GM19351 (cell line): ENCODE data around the gene CBX7.

ENCODE experiments used
- ATAC-seq: cut with Tn5 transposase; IDR thresholded peaks from one replicate; pipeline ENCODE4 v1.9.1; 2021; ENCODE audit warnings: mild to moderate bottlenecking, moderate library complexity; ENCODE audit not compliant: unreplicated experiment

CBX7 gene

DNA sequence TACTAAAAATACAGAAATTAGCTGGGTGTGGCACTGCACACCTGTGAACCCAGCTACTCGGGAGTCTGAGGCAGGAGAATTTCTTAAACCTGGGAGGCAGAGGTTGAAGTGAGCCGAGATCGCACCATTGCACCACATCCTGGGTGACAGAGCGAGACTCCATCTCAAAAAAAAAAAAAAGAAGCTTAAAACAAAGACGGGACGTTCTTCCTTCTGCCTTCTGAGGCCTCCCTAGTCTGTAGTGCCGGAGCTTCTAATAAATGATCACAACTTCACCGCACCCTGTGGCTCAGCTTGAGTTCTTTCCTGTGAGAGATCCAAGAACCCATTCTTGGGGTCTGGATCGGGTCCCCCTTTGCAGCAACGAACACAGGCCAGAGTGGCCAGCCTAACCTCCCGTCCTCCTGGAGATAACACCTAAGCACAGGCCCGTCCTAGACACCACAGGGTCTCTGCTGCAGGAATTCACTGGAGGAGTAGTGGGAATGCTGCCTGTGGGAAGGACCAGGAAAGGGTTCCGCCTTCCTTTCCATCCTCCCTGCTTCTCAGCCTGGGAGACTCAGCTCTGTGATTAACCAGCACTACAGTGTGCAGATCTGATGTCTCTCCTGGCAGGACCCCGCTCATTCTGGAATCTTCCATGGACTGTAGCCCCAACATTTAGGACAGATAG, 57.6 kb downstream of the CBX7 start:
- no peak for ATAC-seq

DNA sequence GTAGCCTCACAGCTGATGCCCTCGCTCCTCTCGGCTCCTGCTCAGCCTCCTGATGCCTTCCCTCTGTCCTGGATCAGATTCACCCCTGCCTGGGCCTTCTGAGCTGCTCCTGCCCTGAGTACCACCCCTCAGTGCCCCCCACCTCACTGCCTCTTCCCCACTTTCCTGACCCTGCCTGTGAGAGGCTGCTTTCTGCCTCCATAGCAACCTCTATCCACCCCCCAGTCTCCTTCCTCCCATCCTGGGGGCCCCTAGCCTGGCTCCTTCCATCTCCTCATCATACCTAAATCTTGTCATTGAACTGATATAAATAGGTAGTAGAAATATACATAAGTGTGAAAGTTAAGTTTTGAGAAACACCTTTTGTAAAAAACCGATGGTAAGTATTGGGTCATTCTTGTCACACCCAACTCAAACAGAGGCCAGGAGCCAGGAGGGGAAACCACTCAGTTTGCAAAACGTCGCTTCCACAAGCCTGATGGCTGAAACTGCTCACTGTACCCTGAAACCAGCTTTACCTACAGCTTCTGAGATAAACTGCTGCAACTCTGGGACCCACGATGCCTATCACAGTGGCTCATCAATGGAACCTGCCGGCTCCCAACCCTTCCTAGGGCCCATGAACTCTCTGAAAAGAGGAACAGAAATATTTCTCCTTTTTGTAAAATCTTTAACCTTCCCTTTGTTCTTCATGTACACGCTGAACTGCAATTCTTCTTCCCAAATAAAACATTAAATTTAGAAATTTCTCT, 60.2 kb downstream of the CBX7 start:
- no peak for ATAC-seq

DNA sequence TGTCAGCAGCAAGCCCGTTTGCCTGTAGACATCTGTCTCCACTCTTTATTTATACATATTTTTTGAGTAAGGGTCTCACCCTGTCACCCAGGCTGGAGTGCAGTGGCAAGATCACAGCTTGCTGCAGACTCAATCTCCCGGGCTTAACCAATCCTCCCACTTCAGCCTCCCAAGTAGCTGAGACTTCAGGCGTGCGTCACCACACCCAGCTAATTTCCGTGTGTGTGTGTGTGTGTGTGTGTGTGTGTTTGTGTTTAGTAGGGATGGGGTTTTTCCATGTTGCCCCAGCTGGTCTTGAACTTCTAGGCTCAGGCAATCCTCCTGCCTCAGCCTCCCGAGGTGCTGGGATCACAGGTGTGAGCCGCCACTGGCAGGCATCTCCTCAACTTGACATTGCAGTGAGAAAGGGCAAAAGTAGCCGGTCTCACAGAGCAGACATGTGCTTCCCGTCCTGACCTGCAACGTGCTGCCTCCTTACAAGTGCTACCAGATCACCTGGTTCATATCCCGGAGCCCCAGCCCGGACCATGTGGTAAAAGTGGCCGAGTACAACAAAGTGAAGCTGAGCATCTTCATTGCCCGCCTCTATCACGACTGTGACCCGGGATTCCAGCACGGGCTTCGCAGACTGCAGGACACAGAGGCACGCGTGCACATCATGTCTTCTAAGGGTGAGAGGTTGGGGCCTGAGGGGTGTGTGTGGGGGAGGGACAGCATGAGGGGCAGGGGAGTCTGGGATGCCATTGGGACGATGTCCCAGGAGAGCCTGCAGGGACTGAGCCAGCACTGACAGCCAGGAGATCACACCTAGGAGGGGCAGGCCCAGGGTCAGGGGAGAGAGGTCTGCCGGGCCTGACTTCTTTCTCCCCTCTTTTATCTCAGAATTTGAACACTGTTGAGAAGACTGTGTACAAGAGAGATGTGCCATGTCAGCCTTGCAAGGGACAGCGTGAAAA, 61.1 kb downstream of the CBX7 start:
- ATAC-seq = no peak

DNA sequence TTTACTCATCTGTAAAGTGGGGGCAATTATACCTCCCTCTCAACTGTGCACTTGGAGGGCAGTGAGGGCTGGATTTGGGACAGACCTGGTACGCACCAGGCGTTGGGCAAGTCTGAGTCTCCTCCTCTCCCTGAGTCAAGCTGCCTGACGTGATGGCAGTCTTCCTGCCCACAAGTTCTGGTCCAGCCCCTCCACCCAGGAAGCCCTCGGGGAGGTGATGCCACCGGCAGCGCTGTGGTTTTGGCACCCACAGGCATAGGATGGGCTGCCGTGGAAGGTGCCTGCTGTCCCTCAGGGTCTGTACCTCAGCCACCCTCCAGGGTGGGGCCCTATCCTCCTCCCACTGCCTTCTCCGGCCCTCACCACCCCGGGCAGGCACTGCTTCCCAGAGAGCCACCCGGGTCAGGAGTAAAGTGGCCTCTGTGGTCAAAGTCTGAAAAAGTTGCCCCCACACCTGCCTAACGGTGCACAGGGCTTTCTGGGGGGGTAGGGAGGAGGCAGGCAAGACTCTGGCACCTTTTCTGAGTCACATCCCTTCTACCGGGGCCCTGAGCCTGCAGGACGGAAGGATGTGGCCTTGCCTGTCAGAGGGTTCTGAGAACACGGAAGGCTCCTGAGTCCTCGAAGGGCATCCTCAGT, 61.9 kb downstream of the CBX7 start:
- ATAC-seq = no peak

DNA sequence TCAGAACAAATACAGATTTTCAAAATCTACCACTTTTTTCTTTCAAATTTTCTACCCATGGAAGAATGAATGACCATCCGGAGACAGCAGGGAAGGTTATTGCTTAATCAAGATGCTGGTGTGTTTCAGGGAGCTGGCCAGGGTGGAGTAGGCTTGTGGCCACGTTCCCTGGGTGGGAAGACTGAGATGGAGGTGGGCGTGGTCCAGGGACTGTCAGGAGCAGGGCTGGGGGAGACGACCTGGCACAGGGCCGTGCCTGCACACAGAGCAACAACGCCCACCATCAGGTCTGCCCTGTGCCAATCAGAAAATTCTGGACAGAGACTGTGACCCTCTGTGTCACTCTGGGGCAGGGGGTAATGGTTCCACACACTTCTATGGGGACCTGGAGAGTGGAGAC, 62.6 kb downstream of the CBX7 start:
- ATAC-seq = no peak

DNA sequence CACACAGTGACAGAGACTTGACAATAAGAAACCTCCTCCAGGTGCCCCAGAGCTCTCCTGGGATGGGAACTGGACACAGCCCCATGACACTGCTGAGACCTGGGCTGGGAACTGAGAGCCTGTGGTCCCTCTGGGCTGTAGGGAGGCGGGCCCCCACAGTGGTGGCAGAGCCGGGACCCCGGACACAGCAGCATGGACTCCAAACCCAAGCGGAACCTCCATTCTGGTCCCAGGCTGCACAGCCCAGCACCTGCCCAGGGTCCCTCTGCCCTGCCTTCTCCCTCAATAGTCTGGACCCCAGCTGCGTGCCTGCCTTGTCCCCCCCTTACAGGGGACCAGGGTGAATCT, 63.8 kb downstream of the CBX7 start:
- ATAC-seq = no peak

DNA sequence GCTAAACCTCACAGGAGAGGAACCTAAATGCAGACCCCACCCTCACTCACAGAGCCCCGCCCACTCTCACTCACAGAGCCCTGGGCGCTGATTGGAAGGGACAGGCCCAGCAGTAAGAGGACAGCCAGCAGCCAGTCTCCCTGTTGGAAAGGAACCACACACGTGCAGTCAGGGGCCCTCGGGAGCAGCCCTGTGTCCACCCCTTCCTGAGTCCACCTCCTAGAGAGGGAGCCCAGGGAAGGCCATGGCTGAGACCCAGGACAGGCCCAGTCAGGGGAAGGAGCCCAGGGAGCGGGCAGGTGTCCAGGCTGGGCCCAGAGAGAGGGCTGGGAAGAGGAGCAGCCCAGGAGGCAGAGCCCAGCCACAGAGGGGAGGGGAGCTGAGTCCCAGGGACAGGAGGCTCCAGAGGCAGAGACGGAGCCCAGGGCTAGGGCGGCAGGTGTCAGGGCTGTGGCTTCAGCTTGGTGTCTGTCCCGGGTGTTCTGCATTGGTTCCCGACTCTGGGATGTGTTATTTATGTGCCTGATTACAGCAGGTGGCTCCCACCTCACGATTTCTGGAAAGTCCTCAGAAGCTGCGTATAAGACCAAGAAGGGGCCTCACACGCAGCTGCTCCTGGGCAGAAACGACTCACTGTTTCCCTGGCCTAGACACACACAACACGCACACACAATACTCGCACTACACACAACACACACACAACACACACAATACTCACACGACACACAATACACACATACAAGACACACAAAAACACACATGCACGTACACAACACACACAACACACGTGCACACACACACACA, 64.4 kb downstream of the CBX7 start:
- ATAC-seq = no peak

DNA sequence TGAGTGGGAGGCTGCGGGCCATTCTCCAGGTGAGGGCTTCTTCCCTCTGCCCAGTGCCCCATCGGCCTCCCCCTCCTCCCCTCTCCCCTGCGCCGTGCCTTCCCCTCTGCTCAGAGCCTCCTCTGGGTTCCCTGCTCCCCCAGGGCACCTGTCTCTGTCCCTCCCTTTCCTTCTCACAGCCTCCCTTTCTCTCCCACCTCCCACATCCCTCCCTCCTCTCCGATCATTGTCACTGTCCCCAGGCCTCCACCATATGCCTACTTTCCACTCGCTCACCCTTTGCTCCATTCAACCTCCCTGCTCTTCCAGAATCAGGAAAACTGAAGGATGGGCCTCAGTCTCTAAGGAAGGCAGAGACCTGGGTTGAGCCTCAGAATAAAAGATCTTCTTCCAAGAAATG, 65.4 kb downstream of the CBX7 start:
- ATAC-seq = no peak

DNA sequence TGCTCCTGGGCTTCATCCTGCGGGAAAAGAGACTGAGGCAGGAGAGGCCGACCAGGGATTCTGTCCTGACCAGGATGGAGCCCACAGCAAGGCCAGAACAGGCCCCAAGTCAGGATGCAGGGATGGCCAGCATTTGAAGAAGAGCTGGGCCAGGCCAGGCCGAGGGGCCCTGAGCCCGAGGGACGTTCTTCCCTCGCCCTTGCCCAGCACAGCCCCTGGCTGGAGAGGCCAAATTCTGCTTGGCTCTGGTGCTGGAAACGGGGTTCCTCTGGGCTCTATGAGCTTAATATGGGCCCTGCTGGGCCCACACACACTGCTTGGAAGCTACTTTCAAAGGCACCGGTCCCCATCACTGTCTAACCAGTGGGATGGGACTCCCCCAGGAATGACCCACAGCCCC, 67.8 kb downstream of the CBX7 start:
- no peak for ATAC-seq

DNA sequence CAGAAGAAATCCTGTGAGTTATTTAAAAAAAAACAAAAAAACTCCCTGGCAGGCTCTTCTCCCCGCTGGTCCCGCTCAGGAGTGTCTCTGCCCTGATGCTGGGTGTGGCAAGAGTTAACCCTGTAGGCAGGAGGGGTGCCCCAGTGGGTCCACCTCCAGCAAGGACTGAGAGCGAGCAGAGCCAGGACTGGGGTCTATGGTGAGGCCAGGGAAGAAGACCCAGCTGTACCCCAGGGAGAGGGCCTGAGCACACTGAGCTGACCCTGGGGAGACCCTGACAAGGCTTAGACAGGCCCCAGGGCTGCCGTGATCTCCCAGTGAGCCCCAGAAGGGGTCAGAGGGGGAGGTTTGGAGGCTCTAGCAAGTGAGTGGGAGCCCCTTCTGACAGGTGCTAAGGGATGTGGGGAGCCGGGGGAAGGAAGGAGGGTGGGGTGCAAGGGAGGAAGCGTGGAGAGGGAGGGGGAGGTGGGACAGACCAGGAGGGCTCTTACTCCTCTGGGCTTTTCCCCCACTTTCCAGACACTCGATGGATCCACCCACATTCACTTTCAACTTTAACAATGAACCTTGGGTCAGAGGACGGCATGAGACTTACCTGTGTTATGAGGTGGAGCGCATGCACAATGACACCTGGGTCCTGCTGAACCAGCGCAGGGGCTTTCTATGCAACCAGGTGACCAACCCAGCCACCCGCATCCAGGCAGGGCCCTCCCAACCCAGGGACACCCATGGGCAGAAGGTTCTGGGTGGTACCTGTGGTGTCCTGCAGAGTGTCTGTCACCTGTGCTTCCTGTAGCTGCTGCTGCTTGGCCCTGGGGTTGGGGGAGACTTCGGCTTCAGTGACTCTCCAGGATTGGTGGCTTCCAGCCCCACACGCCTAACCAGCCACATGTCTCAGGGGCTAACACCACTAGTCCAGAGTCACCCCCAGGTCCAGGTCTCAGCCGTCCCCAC, 69.0 kb downstream of the CBX7 start:
- ATAC-seq = no peak

DNA sequence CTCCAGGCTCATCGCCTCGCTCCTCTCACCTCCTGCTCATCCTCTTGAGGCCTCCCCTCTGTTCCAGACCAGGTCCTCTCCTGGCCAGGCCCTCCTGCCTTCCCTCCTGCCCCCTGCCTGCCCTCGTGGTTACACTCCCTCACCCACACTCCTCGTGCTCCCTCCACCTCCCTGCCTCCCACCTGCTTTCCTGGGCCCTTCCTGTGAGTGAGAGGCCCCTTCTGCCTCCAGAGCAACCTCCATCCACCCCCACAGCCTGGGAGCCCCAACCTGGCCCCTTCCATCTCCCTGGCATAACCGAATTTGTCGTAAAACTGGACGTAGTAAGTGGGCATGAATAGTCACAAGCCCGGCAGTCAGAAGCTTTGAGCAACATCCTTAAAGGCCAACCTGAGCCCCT, 70.9 kb downstream of the CBX7 start:
- no peak for ATAC-seq

DNA sequence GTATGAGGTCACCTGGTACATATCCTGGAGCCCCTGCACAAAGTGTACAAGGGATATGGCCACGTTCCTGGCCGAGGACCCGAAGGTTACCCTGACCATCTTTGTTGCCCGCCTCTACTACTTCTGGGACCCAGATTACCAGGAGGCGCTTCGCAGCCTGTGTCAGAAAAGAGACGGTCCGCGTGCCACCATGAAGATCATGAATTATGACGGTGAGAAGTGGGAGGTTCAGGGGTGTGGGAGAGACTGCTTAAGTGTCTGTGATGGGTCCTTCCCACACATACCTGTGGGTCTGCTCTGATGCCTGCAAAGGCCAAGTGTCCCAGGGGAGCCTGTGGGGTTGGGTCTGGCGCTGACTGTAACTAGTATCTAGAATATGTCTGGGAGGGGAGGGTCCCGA, 71.5 kb downstream of the CBX7 start:
- no peak for ATAC-seq
